Measurements from ENCODE around the gene CYB561A3. TPM values are rescaled to one million over a fixed set of nuclear protein-coding genes. Genes with fewer than 3 reads are reported as not detected.

Gene CYB561A3
- total RNA-seq, 2 donors from 2014 or later: 15.0 to 27.3 TPM

DNA sequence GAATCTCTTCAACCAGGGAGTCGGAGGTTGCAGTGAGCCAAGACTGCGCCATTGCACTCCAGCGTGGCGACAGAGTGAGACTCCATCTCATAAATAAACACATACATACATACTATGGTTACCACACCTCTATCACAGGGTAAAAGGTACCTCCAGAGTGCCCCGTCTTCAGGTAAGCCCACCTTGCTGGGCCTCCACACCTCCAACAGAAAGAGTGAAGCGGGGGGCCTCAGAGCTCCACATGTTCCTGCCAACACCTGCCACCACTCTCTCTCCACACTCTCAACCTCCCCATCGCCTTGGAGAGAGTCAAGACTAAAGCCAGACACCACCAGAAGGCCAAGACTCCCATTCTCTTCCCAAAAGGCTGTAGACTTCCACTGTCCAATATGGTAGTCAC is 56.3 kb downstream of the CYB561A3 start:
- TF ChIP-seq, protein P1, sequence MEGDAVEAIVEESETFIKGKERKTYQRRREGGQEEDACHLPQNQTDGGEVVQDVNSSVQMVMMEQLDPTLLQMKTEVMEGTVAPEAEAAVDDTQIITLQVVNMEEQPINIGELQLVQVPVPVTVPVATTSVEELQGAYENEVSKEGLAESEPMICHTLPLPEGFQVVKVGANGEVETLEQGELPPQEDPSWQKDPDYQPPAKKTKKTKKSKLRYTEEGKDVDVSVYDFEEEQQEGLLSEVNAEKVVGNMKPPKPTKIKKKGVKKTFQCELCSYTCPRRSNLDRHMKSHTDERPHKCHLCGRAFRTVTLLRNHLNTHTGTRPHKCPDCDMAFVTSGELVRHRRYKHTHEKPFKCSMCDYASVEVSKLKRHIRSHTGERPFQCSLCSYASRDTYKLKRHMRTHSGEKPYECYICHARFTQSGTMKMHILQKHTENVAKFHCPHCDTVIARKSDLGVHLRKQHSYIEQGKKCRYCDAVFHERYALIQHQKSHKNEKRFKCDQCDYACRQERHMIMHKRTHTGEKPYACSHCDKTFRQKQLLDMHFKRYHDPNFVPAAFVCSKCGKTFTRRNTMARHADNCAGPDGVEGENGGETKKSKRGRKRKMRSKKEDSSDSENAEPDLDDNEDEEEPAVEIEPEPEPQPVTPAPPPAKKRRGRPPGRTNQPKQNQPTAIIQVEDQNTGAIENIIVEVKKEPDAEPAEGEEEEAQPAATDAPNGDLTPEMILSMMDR (IDR thresholded peaks at IDR 0.05): no peak
- Histone ChIP-seq H3K4me1 (no peaks in the 10 kb centered on the region), H3K36me3 (peaks cover 98% of the 10 kb centered on the region), H3K27me3 (no peaks in the 10 kb centered on the region), H3K9me3 (no peaks in the 10 kb centered on the region), H3K4me3 (no peak overlapping the region), H3K27ac (no peak overlapping the region)
- no peak for DNase-seq (ENCODE audit: low spot score)

DNA sequence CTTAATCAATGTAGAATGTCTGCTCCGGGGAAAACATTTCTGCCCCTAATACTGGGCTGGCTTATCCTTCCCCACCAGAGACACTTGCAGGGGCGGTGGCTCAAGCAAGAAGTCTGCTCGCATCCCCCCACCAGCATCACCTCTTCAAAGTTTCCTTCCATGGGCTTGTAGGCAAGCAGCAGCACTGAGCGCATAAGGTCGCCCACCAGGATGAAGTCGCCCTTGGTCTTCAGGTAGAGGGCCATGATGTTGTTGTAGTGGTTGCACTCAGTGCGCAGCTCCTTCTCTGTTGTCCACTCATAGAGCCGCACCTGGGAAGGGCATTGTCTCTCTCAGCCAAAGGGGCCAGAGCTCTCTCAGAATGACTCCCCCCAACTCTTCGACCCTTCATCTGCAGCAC is 58.0 kb downstream of the CYB561A3 start:
- H3K9me3 ChIP-seq: no peaks in the 10 kb centered on the region
- DNase-seq (ENCODE audit: low spot score): no peak
- TF ChIP-seq, protein P1 (IDR thresholded peaks at IDR 0.05): no peak
- peaks cover 94% of the 10 kb centered on the region for H3K36me3 ChIP-seq
- peaks cover 0 to 2% of the 10 kb centered on the region in 2 donors for H3K4me1 ChIP-seq
- no peak overlapping the region for H3K4me3 ChIP-seq
- H3K27ac ChIP-seq: no peak overlapping the region
- no peaks in the 10 kb centered on the region for H3K27me3 ChIP-seq

DNA sequence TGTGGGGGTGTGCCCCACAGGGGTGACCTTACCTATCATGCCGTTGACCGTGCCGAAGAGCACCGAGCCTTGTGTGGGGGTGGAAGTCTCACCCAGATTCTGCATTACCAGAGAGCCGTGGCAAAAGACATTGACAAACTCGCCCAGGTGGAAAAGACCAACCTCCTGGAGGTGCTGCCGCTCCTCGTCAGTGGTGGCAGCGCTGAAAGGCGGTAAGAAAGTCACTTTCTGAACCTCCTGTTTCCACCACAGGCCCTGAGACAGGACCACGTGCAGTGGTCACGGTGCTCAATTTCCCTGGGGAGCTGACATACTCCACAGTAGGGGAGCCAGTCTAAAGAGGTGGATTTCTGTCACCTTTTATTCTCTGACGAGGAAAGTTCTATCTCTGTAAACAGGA is 59.1 kb downstream of the CYB561A3 start:
- no peaks in the 10 kb centered on the region for H3K27me3 ChIP-seq
- TF ChIP-seq, protein P1 (IDR thresholded peaks at IDR 0.05): no peak
- peaks cover 0 to 14% of the 10 kb centered on the region in 2 donors for H3K4me1 ChIP-seq
- no peak overlapping the region for H3K27ac ChIP-seq
- H3K4me3 ChIP-seq: no peak overlapping the region
- DNase-seq (ENCODE audit: low spot score): no peak
- peaks cover 82% of the 10 kb centered on the region for H3K36me3 ChIP-seq
- H3K9me3 ChIP-seq: no peaks in the 10 kb centered on the region

Other genes starting within 250 kb of the CYB561A3 start
- 10 to 100 TPM; 12.9 to 28.8 TPM for gene VPS37C, start 200.5 kb downstream of the CYB561A3 start, total RNA-seq
- gene PGA3, start 158.4 kb downstream of the CYB561A3 start, total RNA-seq: under 1 TPM; 0.33 to 0.55 TPM
- under 1 TPM in 1 of 2 donors, not detected in 1; 0.56 TPM for gene PGA4, start 139.5 kb downstream of the CYB561A3 start, total RNA-seq
- under 1 TPM in 1 of 2 donors, not detected in 1; 0.48 TPM for gene PGA5, start 120.7 kb downstream of the CYB561A3 start, total RNA-seq
- gene VWCE, start 66.6 kb downstream of the CYB561A3 start, total RNA-seq: under 1 TPM; 0.48 to 0.94 TPM
- gene DDB1, start 28.8 kb downstream of the CYB561A3 start, total RNA-seq: 100 to 1,000 TPM; 118 to 133 TPM
- 10 to 100 TPM in 1 of 2 donors, 1 to 10 TPM in 1; 9.7 to 11.3 TPM for gene TKFC, start 28.7 kb downstream of the CYB561A3 start, total RNA-seq
- 10 to 100 TPM; 12.6 to 18.2 TPM for gene TMEM138, start 492 bp upstream of the CYB561A3 start, total RNA-seq
- 10 to 100 TPM in 1 of 2 donors, 1 to 10 TPM in 1; 9.5 to 11.7 TPM for gene TMEM216, start 30.7 kb upstream of the CYB561A3 start, total RNA-seq
- gene CPSF7, start 68.1 kb upstream of the CYB561A3 start, total RNA-seq: 10 to 100 TPM; 24.6 to 31.4 TPM
- gene SDHAF2, start 68.2 kb upstream of the CYB561A3 start, total RNA-seq: 10 to 100 TPM; 44.1 to 50.7 TPM
- 1 to 10 TPM in 1 of 2 donors, under 1 TPM in 1; 0.37 to 1.1 TPM for gene LRRC10B, start 146.9 kb upstream of the CYB561A3 start, total RNA-seq
- gene SYT7, start 219.2 kb upstream of the CYB561A3 start, total RNA-seq: 10 to 100 TPM; 19.2 to 23.6 TPM